ENCODE measurements around the gene P3H2.

Gene P3H2

GRCh38 chr3:190125436-190126068, 4.9 kb upstream of the P3H2 start:
- DNase-seq (ENCODE audit: low read depth): no peak

- no peak for DNase-seq (ENCODE audit: low read depth)
These were observed 3.4 kb upstream of the P3H2 start for GRCh38 chr3:190124067-190124466.

- no peak for DNase-seq (ENCODE audit: low read depth)
These were observed 1.6 kb upstream of the P3H2 start for GRCh38 chr3:190122198-190122771.

- DNase-seq (ENCODE audit: low read depth): no peak
These were observed 686 bp upstream of the P3H2 start for GRCh38 chr3:190121383-190121782.

- no peak for DNase-seq (ENCODE audit: low read depth)
These were observed 322 bp upstream of the P3H2 start for GRCh38 chr3:190121061-190121377.

- no peak for DNase-seq (ENCODE audit: low read depth)
These were observed 1.0 kb downstream of the P3H2 start for GRCh38 chr3:190119461-190120268.

- DNase-seq (ENCODE audit: low read depth): no peak
These were observed 2.3 kb downstream of the P3H2 start for GRCh38 chr3:190118438-190118837.

- DNase-seq (ENCODE audit: low read depth): no peak
These were observed 2.7 kb downstream of the P3H2 start for GRCh38 chr3:190117981-190118380.

GRCh38 chr3:190116551-190117067, 4.1 kb downstream of the P3H2 start:
- no peak for DNase-seq (ENCODE audit: low read depth)

- no peak for DNase-seq (ENCODE audit: low read depth)
These were observed 9.9 kb downstream of the P3H2 start for GRCh38 chr3:190110826-190111225.

GRCh38 chr3:190109441-190109840, 11.3 kb downstream of the P3H2 start:
- DNase-seq (ENCODE audit: low read depth): no peak

GRCh38 chr3:190108804-190109203, 11.9 kb downstream of the P3H2 start:
- no peak for DNase-seq (ENCODE audit: low read depth)

- DNase-seq (ENCODE audit: low read depth): no peak
These were observed 14.8 kb downstream of the P3H2 start for GRCh38 chr3:190105876-190106275.

- no peak for DNase-seq (ENCODE audit: low read depth)
These were observed 19.2 kb downstream of the P3H2 start for GRCh38 chr3:190101320-190102011.

GRCh38 chr3:190099099-190099498, 21.6 kb downstream of the P3H2 start:
- no peak for DNase-seq (ENCODE audit: low read depth)

- no peak for DNase-seq (ENCODE audit: low read depth)
These were observed 23.1 kb downstream of the P3H2 start for GRCh38 chr3:190097617-190098016.

GRCh38 chr3:190097025-190097424, 23.7 kb downstream of the P3H2 start:
- DNase-seq (ENCODE audit: low read depth): no peak

- DNase-seq (ENCODE audit: low read depth): no peak
These were observed 24.4 kb downstream of the P3H2 start for GRCh38 chr3:190096345-190096744.

GRCh38 chr3:190094160-190094718, 26.5 kb downstream of the P3H2 start:
- no peak for DNase-seq (ENCODE audit: low read depth)

- no peak for DNase-seq (ENCODE audit: low read depth)
These were observed 28.4 kb downstream of the P3H2 start for GRCh38 chr3:190092250-190092649.

- no peak for DNase-seq (ENCODE audit: low read depth)
These were observed 31.0 kb downstream of the P3H2 start for GRCh38 chr3:190089711-190090110.

GRCh38 chr3:190088890-190089289, 31.8 kb downstream of the P3H2 start:
- no peak for DNase-seq (ENCODE audit: low read depth)

Measured in stimulated activated CD8-positive, alpha-beta memory T cell treated with anti-CD3 and anti-CD28 coated beads, Interleukin-15, amount 100 ng/mL, for 1 hour (primary cell).